ENCODE results near the gene ZNF688.
"Not testable (repeated sequence)": the region's sequence is repeated elsewhere in the genome, so short reads cannot be mapped to it uniquely, and the experiment has no call there.

The ZNF688 gene

GRCh38 chr16:30557957-30558788, 13.3 kb downstream of the ZNF688 start, which contains the start of gene ZNF764:
Gene ZNF764 (minus strand): TSS chr16:30558374. CDS start chr16:30558182, 192 bp downstream.
- DNase-seq (ENCODE audit: low read depth in 2 of 2, low spot score in 1 of 2) = peak; percentile 86 to 94

- DNase-seq (ENCODE audit: low read depth in 2 of 2, low spot score in 1 of 2) = no peak
Measured at GRCh38 chr16:30557707-30557956, 13.9 kb downstream of the ZNF688 start.

- no peak for DNase-seq (ENCODE audit: low read depth in 2 of 2, low spot score in 1 of 2)
Measured at GRCh38 chr16:30556125-30556473, 15.4 kb downstream of the ZNF688 start.

- no peak for DNase-seq (ENCODE audit: low read depth in 2 of 2, low spot score in 1 of 2)
Measured at GRCh38 chr16:30555315-30556124, 16.0 kb downstream of the ZNF688 start.

- no peak for DNase-seq (ENCODE audit: low read depth in 2 of 2, low spot score in 1 of 2)
Measured at GRCh38 chr16:30554557-30555314, 16.8 kb downstream of the ZNF688 start.

GRCh38 chr16:30553393-30553899, 18.1 kb downstream of the ZNF688 start:
- DNase-seq (ENCODE audit: low read depth in 2 of 2, low spot score in 1 of 2) = no peak

- no peak for DNase-seq (ENCODE audit: low read depth in 2 of 2, low spot score in 1 of 2)
Measured at GRCh38 chr16:30552956-30553355, 18.6 kb downstream of the ZNF688 start.

- DNase-seq (ENCODE audit: low read depth in 2 of 2, low spot score in 1 of 2) = peak in 1 of 2 donors; percentile 31
Measured at GRCh38 chr16:30551781-30552180, 19.7 kb downstream of the ZNF688 start.

GRCh38 chr16:30548416-30549253, 22.9 kb downstream of the ZNF688 start:
- DNase-seq (ENCODE audit: low read depth in 2 of 2, low spot score in 1 of 2) = no peak

GRCh38 chr16:30546115-30546514, 25.4 kb downstream of the ZNF688 start:
- DNase-seq (ENCODE audit: low read depth in 2 of 2, low spot score in 1 of 2) = no peak

GRCh38 chr16:30543067-30543466, 28.4 kb downstream of the ZNF688 start:
- DNase-seq (ENCODE audit: low read depth in 2 of 2, low spot score in 1 of 2) = no peak

GRCh38 chr16:30541502-30542329, 29.8 kb downstream of the ZNF688 start:
- no peak for DNase-seq (ENCODE audit: low read depth in 2 of 2, low spot score in 1 of 2)

- not testable (repeated sequence) for DNase-seq (ENCODE audit: low read depth in 2 of 2, low spot score in 1 of 2)
Measured at GRCh38 chr16:30540916-30541464, 30.5 kb downstream of the ZNF688 start.

- DNase-seq (ENCODE audit: low read depth in 2 of 2, low spot score in 1 of 2) = not testable (repeated sequence)
Measured at GRCh38 chr16:30539986-30540526, 31.5 kb downstream of the ZNF688 start.

- no peak for DNase-seq (ENCODE audit: low read depth in 2 of 2, low spot score in 1 of 2)
Measured at GRCh38 chr16:30539000-30539964, 32.2 kb downstream of the ZNF688 start.

- not testable (repeated sequence) for DNase-seq (ENCODE audit: low read depth in 2 of 2, low spot score in 1 of 2)
Measured at GRCh38 chr16:30536391-30537024, 35.0 kb downstream of the ZNF688 start.

GRCh38 chr16:30535777-30536190, 35.7 kb downstream of the ZNF688 start:
- DNase-seq (ENCODE audit: low read depth in 2 of 2, low spot score in 1 of 2) = peak in 1 of 2 donors; percentile 50
